Naive thymus-derived CD4-positive, alpha-beta T cell (primary cell): ENCODE measurements around the gene TMEM272. TPM values are rescaled to one million over a fixed set of nuclear protein-coding genes. Genes with fewer than 3 reads are reported as not detected.

Source experiments
- ATAC-seq: fragments of 150-1000 bp; cut with Tn5 transposase; 2 replicates; pipeline ENCODE4 v1.10.0; 2021; ENCODE audit warnings: mild to moderate bottlenecking, moderate library complexity
- CTCF ChIA-PET: fragments of 350-600 bp; sonication (Branson Sonifier 250); formaldehyde crosslinking; loops from one replicate; lab custom pipeline; 2021; ENCODE audit warnings: antibody characterized with exemption; lab: Charles Lee
- POLR2A ChIA-PET: fragments of 350-600 bp; sonication (Branson Sonifier 250); formaldehyde crosslinking; loops from one replicate; lab custom pipeline; 2021; ENCODE audit warnings: antibody characterized with exemption, inconsistent platforms; lab: Charles Lee
- DNase-seq, 9 donors: peaks; one replicate each; pipeline versions ENCODE4 v3.0.0 to v3.0.0-alpha.2; 2020 to 2022; ENCODE audit warnings: mixed read lengths in 1 of 9
- H3K27ac ChIP-seq: one replicate; pipeline ENCODE4 v1.7.0; 2013; ENCODE audit warnings: mild to moderate bottlenecking, low read depth, low read length, moderate library complexity
- H3K27me3 ChIP-seq, 2 donors: one replicate each; pipeline ENCODE4 v1.7.0; 2013; ENCODE audit warnings: low read length in 2 of 2, mild to moderate bottlenecking in 2 of 2, moderate library complexity in 2 of 2; ENCODE audit not compliant: control insufficient read depth in 2 of 2, insufficient read depth in 2 of 2
- H3K36me3 ChIP-seq, 3 experiments: 1 replicate in 2 of 3; 2 replicates in 1 of 3; pipeline ENCODE4 v1.7.0; 2013; ENCODE audit warnings: low read length in 3 of 3, mild to moderate bottlenecking in 3 of 3, moderate library complexity in 1 of 3; ENCODE audit not compliant: insufficient read depth in 3 of 3, control insufficient read depth in 2 of 3
- H3K4me1 ChIP-seq, 2 donors: one replicate each; pipeline ENCODE4 v1.7.0; 2013; ENCODE audit warnings: low read length in 2 of 2, mild to moderate bottlenecking in 2 of 2, moderate library complexity in 1 of 2; ENCODE audit not compliant: control insufficient read depth in 2 of 2, insufficient read depth in 2 of 2
- H3K4me3 ChIP-seq: 2 replicates; pipeline ENCODE4 v1.7.0; 2013; ENCODE audit warnings: mild to moderate bottlenecking, low read length
- H3K9me3 ChIP-seq, 3 experiments: 1 replicate in 2 of 3; 2 replicates in 1 of 3; pipeline ENCODE4 v1.7.0; 2013; ENCODE audit warnings: low read length in 3 of 3; ENCODE audit not compliant: control insufficient read depth in 2 of 3
- H3K27ac Mint-ChIP-seq, 9 donors: one replicate each; pipeline ENCODE4 v1.8.0; 2020 to 2022; ENCODE audit warnings: mixed read lengths in 9 of 9, mild to moderate bottlenecking in 8 of 9, moderate library complexity in 5 of 9, inconsistent platforms in 2 of 9
- H3K27me3 Mint-ChIP-seq, 5 donors: one replicate each; pipeline ENCODE4 v1.8.0; 2021 to 2022; ENCODE audit warnings: mixed read lengths in 5 of 5, mild to moderate bottlenecking in 1 of 5
- H3K36me3 Mint-ChIP-seq, 5 donors: one replicate each; pipeline ENCODE4 v1.8.0; 2020 to 2022; ENCODE audit warnings: mixed read lengths in 5 of 5, mild to moderate bottlenecking in 3 of 5, inconsistent platforms in 1 of 5
- H3K4me1 Mint-ChIP-seq, 7 donors: one replicate each; pipeline ENCODE4 v1.8.0; 2020 to 2022; ENCODE audit warnings: mixed read lengths in 7 of 7, mild to moderate bottlenecking in 3 of 7, inconsistent platforms in 1 of 7
- H3K4me3 Mint-ChIP-seq, 10 donors: one replicate each; pipeline ENCODE4 v1.8.0; 2020 to 2022; ENCODE audit warnings: mild to moderate bottlenecking in 10 of 10, mixed read lengths in 10 of 10, moderate library complexity in 6 of 10, inconsistent platforms in 2 of 10
- H3K9me3 Mint-ChIP-seq, 11 donors: one replicate each; pipeline ENCODE4 v1.8.0; 2020 to 2022; ENCODE audit warnings: mixed read lengths in 11 of 11, mild to moderate bottlenecking in 4 of 11, inconsistent platforms in 1 of 11, moderate library complexity in 1 of 11
- intact Hi-C, 2 donors: fragments of 100-400 bp; cut with micrococcal nuclease; formaldehyde crosslinking; loops; one replicate each; pipeline ENCODE4 v1.15.1; 2023
- polyA plus RNA-seq, 2 donors: library from polyadenylated mRNA; unstranded; fragments of 300-500 nt; fragmentation: Illumina TruSeq; gene quantifications; one replicate each; pipeline ENCODE4 v1.2.3, GENCODE V29; 2021
- total RNA-seq, 6 experiments: library from RNA in 5 of 6; stranded (reverse) in 5 of 6; gene quantifications; 1 replicate in 5 of 6; 2 replicates in 1 of 6; pipeline ENCODE4 v1.2.3 and lab custom pipeline; 2021 to 2026

Gene TMEM272
- total and polyA plus RNA-seq, 7 experiments from 2014 or later: 0.19 to 23.3 (median 3.5) TPM

DNA sequence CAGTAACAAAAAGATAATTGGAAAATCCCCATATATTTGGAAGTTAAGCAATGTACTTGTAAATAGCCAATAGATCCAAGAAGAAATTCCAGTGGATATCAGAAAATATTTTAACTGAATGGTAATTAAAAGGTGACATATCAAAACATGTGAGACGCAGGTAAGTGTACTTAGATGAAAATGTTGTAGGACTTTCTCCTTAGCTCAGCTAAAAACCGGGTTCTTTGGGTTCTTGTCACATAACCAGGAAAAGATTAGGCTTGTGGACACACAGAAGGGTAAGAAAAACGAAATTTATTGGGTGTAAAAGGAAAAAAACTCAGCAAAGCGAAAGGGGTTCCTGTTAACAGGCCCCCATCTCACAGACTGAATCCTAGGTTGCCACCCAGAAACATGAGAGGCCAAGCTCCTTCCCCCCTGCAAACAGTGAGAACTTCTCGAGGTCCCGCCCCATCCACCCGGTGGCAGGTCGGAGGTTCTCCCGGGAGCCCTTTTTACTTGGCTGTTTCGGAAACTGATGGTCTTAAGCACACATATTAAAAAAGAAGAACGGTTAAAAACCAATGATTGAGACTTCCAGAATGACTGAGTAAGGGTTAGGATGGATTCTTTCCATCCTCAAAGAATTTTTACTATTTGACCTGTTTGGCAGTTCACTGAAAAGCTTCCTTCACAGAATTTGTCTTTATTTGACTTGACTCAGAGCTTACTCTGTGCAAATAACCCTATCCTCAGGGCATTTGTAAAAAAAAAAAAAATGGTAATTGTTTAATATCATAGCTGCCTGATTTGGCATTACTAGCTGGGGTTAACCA is 13.7 kb upstream of the TMEM272 start:
- H3K27ac Mint-ChIP-seq: no peak overlapping the region
- Histone ChIP-seq H3K36me3 (no peaks in the 10 kb centered on the region), H3K9me3 (no peaks in the 10 kb centered on the region), H3K4me1 (no peaks in the 10 kb centered on the region), H3K27me3 (no peaks in the 10 kb centered on the region), H3K4me3 (no peak overlapping the region), H3K27ac (no peak overlapping the region)
- H3K4me1 Mint-ChIP-seq: peaks cover 0 to 9% (median 6%) of the 10 kb centered on the region in 7 donors
- H3K4me3 Mint-ChIP-seq: no peak overlapping the region
- no peaks in the 10 kb centered on the region for H3K9me3 Mint-ChIP-seq
- H3K36me3 Mint-ChIP-seq: no peaks in the 10 kb centered on the region
- CTCF ChIA-PET: interaction anchor here (0.6 kb wide), 1 partner anchor 1790 kb away, joined by 3 read pairs; no protein-coding TSS in a partner anchor
- DNase-seq (no peak), ATAC-seq (no peak)
- intact Hi-C loops: no loop called here
- POLR2A ChIA-PET: interaction anchor here (1.4 kb wide), 1 partner anchor 11 kb away, joined by 8 read pairs; no protein-coding TSS in a partner anchor
- peaks cover 3 to 20% (median 7%) of the 10 kb centered on the region in 5 donors for H3K27me3 Mint-ChIP-seq

- no peaks in the 10 kb centered on the region for H3K27me3 ChIP-seq
- H3K4me3 Mint-ChIP-seq: no peak overlapping the region
- no peaks in the 10 kb centered on the region for H3K36me3 ChIP-seq
- no peak overlapping the region for H3K27ac Mint-ChIP-seq
- H3K27ac ChIP-seq: no peak overlapping the region
- no peaks in the 10 kb centered on the region for H3K4me1 ChIP-seq
- H3K9me3 Mint-ChIP-seq: no peaks in the 10 kb centered on the region
- H3K27me3 Mint-ChIP-seq: peaks cover 0 to 22% (median 7%) of the 10 kb centered on the region in 5 donors
- intact Hi-C loops: no loop called here
- H3K4me3 ChIP-seq: no peak overlapping the region
- POLR2A ChIA-PET: no interaction called here
- no peaks in the 10 kb centered on the region for H3K9me3 ChIP-seq
- peaks cover 0 to 4% (median 0%) of the 10 kb centered on the region in 7 donors for H3K4me1 Mint-ChIP-seq
- CTCF ChIA-PET: interaction anchor here (0.6 kb wide), 1 partner anchor 343 kb away, joined by 3 read pairs; no protein-coding TSS in a partner anchor
- ATAC-seq (no peak), DNase-seq (no peak)
- H3K36me3 Mint-ChIP-seq: no peaks in the 10 kb centered on the region
Measured at GRCh38 chr13:51856998-51857397, 12.0 kb upstream of the TMEM272 start.

- Histone ChIP-seq H3K4me1 (no peaks in the 10 kb centered on the region), H3K4me3 (no peak overlapping the region), H3K36me3 (no peaks in the 10 kb centered on the region), H3K27ac (no peak overlapping the region), H3K9me3 (no peaks in the 10 kb centered on the region), H3K27me3 (no peaks in the 10 kb centered on the region)
- Mint-ChIP-seq H3K9me3 (no peaks in the 10 kb centered on the region), H3K4me1 (peaks cover 0 to 2% (median 0%) of the 10 kb centered on the region in 7 donors), H3K4me3 (no peak overlapping the region), H3K27me3 (peaks cover 1 to 22% (median 7%) of the 10 kb centered on the region in 5 donors), H3K36me3 (no peaks in the 10 kb centered on the region), H3K27ac (no peak overlapping the region)
- intact Hi-C loops: no loop called here
- ATAC-seq (no peak), DNase-seq (no peak)
- CTCF ChIA-PET: no interaction called here
- POLR2A ChIA-PET: no interaction called here
Measured at GRCh38 chr13:51856027-51856736, 11.2 kb upstream of the TMEM272 start.

GRCh38 chr13:51849145-51850101 is 4.4 kb upstream of the TMEM272 start:
- DNase-seq: peak in 3 of 9 donors; percentile 15 to 39 (median 27)
- no peaks in the 10 kb centered on the region for H3K27me3 ChIP-seq
- POLR2A ChIA-PET: no interaction called here
- H3K9me3 ChIP-seq: no peaks in the 10 kb centered on the region
- peaks cover 0 to 12% (median 7%) of the 10 kb centered on the region in 7 donors for H3K4me1 Mint-ChIP-seq
- H3K9me3 Mint-ChIP-seq: no peaks in the 10 kb centered on the region
- H3K27ac ChIP-seq: no peak overlapping the region
- no peaks in the 10 kb centered on the region for H3K36me3 Mint-ChIP-seq
- H3K36me3 ChIP-seq: no peaks in the 10 kb centered on the region
- no peak overlapping the region for H3K4me3 Mint-ChIP-seq
- H3K4me1 ChIP-seq: peaks cover 0 to 6% of the 10 kb centered on the region in 2 donors
- intact Hi-C loops: loop anchor here (1.0 kb wide), 1 partner anchor 34 kb away; no protein-coding TSS in a partner anchor
- CTCF ChIA-PET: interaction anchor here (0.6 to 1.3 kb wide), 3 partner anchors 34 to 37 kb away, joined by 3 to 5 read pairs (median 3); no protein-coding TSS in a partner anchor
- peak; percentile 41 for ATAC-seq
- H3K27me3 Mint-ChIP-seq: peaks cover 7 to 16% (median 11%) of the 10 kb centered on the region in 5 donors
- H3K4me3 ChIP-seq: no peak overlapping the region
- H3K27ac Mint-ChIP-seq: peak overlapping the region in 2 of 9 donors; percentile 13 to 62

- Histone ChIP-seq H3K27ac (no peak overlapping the region), H3K4me3 (no peak overlapping the region), H3K9me3 (no peaks in the 10 kb centered on the region), H3K4me1 (peaks cover 0 to 6% of the 10 kb centered on the region in 2 donors), H3K36me3 (no peaks in the 10 kb centered on the region), H3K27me3 (no peaks in the 10 kb centered on the region)
- intact Hi-C loops: loop anchor here (1.0 kb wide), 1 partner anchor 33 kb away; no protein-coding TSS in a partner anchor
- Mint-ChIP-seq H3K27me3 (peaks cover 4 to 16% (median 11%) of the 10 kb centered on the region in 5 donors), H3K4me1 (peaks cover 0 to 12% (median 7%) of the 10 kb centered on the region in 7 donors), H3K9me3 (no peaks in the 10 kb centered on the region), H3K27ac (no peak overlapping the region), H3K36me3 (no peaks in the 10 kb centered on the region), H3K4me3 (no peak overlapping the region)
- CTCF ChIA-PET: interaction anchor here (1.2 kb wide), 1 partner anchor 278 kb away, joined by 3 read pairs; no protein-coding TSS in a partner anchor
- no peak for ATAC-seq
- POLR2A ChIA-PET: no interaction called here
- no peak for DNase-seq
Measured at GRCh38 chr13:51848674-51849073, 3.7 kb upstream of the TMEM272 start.
